ENCODE data around the gene SATB2.

DNA sequence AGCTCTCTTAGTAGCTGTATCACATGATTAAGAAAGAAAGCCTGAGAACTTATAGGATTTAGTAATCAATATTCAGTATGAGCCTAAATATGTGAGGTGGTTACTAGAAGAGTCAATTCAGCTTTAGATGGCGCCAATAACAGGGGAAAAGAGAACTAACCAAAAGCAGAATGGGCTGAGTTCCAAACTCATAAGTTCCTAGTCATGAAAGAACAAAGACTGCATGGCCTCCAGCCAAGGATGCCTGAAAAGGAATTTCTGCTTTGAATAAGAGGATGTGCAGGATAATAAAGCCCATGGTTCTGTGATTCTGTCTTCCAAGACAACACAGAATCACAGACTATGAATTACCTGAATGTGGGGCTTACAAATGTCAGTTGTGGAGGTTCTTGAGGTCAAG, 196.5 kb downstream of the SATB2 start:
- TF ChIP-seq, protein P1, sequence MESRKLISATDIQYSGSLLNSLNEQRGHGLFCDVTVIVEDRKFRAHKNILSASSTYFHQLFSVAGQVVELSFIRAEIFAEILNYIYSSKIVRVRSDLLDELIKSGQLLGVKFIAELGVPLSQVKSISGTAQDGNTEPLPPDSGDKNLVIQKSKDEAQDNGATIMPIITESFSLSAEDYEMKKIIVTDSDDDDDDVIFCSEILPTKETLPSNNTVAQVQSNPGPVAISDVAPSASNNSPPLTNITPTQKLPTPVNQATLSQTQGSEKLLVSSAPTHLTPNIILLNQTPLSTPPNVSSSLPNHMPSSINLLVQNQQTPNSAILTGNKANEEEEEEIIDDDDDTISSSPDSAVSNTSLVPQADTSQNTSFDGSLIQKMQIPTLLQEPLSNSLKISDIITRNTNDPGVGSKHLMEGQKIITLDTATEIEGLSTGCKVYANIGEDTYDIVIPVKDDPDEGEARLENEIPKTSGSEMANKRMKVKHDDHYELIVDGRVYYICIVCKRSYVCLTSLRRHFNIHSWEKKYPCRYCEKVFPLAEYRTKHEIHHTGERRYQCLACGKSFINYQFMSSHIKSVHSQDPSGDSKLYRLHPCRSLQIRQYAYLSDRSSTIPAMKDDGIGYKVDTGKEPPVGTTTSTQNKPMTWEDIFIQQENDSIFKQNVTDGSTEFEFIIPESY (IDR thresholded peaks at IDR 0.05; ENCODE audit: extremely low read depth, insufficient replicate concordance, low read length) = no peak
- TF ChIP-seq ZNF274 (IDR thresholded peaks at IDR 0.05; ENCODE audit: low read depth, low read length) (no peak), POLR2A (IDR thresholded peaks at IDR 0.05; ENCODE audit: borderline replicate concordance, extremely low read depth, insufficient read depth, insufficient read length) (no peak), EZH2phosphoT487 (IDR thresholded peaks at IDR 0.05; ENCODE audit: borderline replicate concordance) (no peak), SIN3A (IDR thresholded peaks at IDR 0.05; ENCODE audit: low read depth) (no peak), EZH2 (IDR thresholded peaks at IDR 0.05) (no peak), CTCF (IDR thresholded peaks at IDR 0.05 in 2 of 3, conservative IDR thresholded peaks at IDR 0.05 in 1 of 3; ENCODE audit: borderline replicate concordance in 1 of 3, insufficient read depth in 1 of 3, low read depth in 2 of 3, low read length in 2 of 3) (no peak), CEBPB (IDR thresholded peaks at IDR 0.05; ENCODE audit: low read depth) (no peak)

Data from HCT116 (cell line).